H1 (cell line): ENCODE measurements around the gene MEP1B. TPM values are rescaled to one million over a fixed set of nuclear protein-coding genes. Genes with fewer than 3 reads are reported as not detected.

Experiments
- CTCF ChIA-PET: fragments of 300-600 bp; sonication (Branson Sonifier 250); formaldehyde crosslinking; loops from one replicate; lab custom pipeline; 2021; ENCODE audit not compliant: partially characterized antibody; lab: Charles Lee
- POLR2A ChIA-PET: fragments of 300-600 bp; sonication (Branson Sonifier 250); formaldehyde crosslinking; loops from one replicate; lab custom pipeline; 2021; ENCODE audit warnings: inconsistent platforms; ENCODE audit not compliant: partially characterized antibody; lab: Charles Lee
- DNase-seq, 2 experiments: peaks; one replicate each; pipeline versions ENCODE4 v3.0.0 to v3.0.0-alpha.2; 2010 to 2022; ENCODE audit warnings: low spot score in 2 of 2, low read depth in 1 of 2, mixed read lengths in 1 of 2
- FAIRE-seq: peaks from 2 replicates; lab custom pipeline; 2011; peaks lifted over from hg19 to GRCh38; lab: Jason Lieb, UNC
- H2AFZ ChIP-seq: 2 replicates; pipeline ENCODE4 v1.8.1; 2012; ENCODE audit warnings: low read length, inconsistent platforms
- H2AK5ac ChIP-seq: 2 replicates; pipeline ENCODE4 v1.6.1; 2013; ENCODE audit warnings: low read depth, low read length
- H2BK120ac ChIP-seq: replicated peaks from 2 replicates; pipeline ENCODE3; 2013; ENCODE audit warnings: low read depth, low read length, inconsistent platforms
- H2BK12ac ChIP-seq: 2 replicates; pipeline ENCODE4 v1.6.1; 2013; ENCODE audit warnings: low read depth, low read length
- H2BK15ac ChIP-seq: 2 replicates; pipeline ENCODE4 v1.6.1; 2013; ENCODE audit warnings: low read length
- H2BK20ac ChIP-seq: 2 replicates; pipeline ENCODE4 v1.6.1; 2013; ENCODE audit warnings: low read length
- H2BK5ac ChIP-seq: 2 replicates; pipeline ENCODE4 v1.6.1; 2013; ENCODE audit warnings: low read depth, low read length
- H3K14ac ChIP-seq: 2 replicates; pipeline ENCODE4 v1.6.1; 2013; ENCODE audit warnings: inconsistent platforms; ENCODE audit not compliant: insufficient read length
- H3K18ac ChIP-seq: 2 replicates; pipeline ENCODE4 v1.6.1; 2013; ENCODE audit warnings: low read length; ENCODE audit errors: extremely low read depth
- H3K23ac ChIP-seq: 2 replicates; pipeline ENCODE4 v1.6.1; 2013; ENCODE audit warnings: inconsistent platforms; ENCODE audit not compliant: insufficient read length
- H3K23me2 ChIP-seq: 2 replicates; pipeline ENCODE4 v1.6.1; 2013; ENCODE audit warnings: low read depth, low read length
- H3K27ac ChIP-seq: 2 replicates; pipeline ENCODE4 v1.6.1; 2011; ENCODE audit warnings: low read depth, low read length, inconsistent platforms
- H3K27me3 ChIP-seq, 4 experiments: replicated peaks in 1 of 4; 1 replicate in 1 of 4; 2 replicates in 3 of 4; pipeline versions ENCODE4 v1.6.1 to v1.8.1; 2011 to 2013; ENCODE audit warnings: low read length in 3 of 4, mild to moderate bottlenecking in 3 of 4, inconsistent platforms in 2 of 4, mixed read lengths in 2 of 4, moderate library complexity in 1 of 4; ENCODE audit not compliant: control insufficient read depth in 3 of 4, insufficient read depth in 3 of 4; ENCODE audit errors: extremely low read depth in 1 of 4
- H3K36me3 ChIP-seq, 4 experiments: 2 replicates each; pipeline versions ENCODE4 v1.6.1 to v1.8.1; 2011 to 2013; ENCODE audit warnings: mild to moderate bottlenecking in 4 of 4, low read length in 3 of 4, moderate library complexity in 2 of 4, control low read depth in 1 of 4, inconsistent platforms in 1 of 4; ENCODE audit not compliant: insufficient read depth in 4 of 4, control insufficient read depth in 2 of 4
- H3K4ac ChIP-seq: replicated peaks from 2 replicates; pipeline ENCODE3; 2013; ENCODE audit warnings: low read length, low read depth, mixed read lengths, inconsistent platforms; ENCODE audit not compliant: insufficient read length
- H3K4me1 ChIP-seq, 4 experiments: replicated peaks in 1 of 4; 1 replicate in 1 of 4; 2 replicates in 3 of 4; pipeline versions ENCODE4 v1.6.1 to v1.8.1; 2011 to 2013; ENCODE audit warnings: low read length in 3 of 4, inconsistent platforms in 2 of 4, mixed read lengths in 1 of 4; ENCODE audit not compliant: insufficient read depth in 4 of 4, control insufficient read depth in 3 of 4
- H3K4me2 ChIP-seq, 2 experiments: 2 replicates each; pipeline versions ENCODE4 v1.6.1 to v1.8.1; 2011 to 2013; ENCODE audit warnings: low read depth in 2 of 2, low read length in 2 of 2, control low read depth in 1 of 2, inconsistent platforms in 1 of 2, mild to moderate bottlenecking in 1 of 2; ENCODE audit not compliant: insufficient read depth in 1 of 2
- H3K4me3 ChIP-seq, 4 experiments: fragments of 200-600, 300-600 bp in 1 of 4; sonication (generic), shearing (Covaris generic), sonication (Bioruptor Twin) in 1 of 4; 2 replicates each; pipeline versions ENCODE4 v1.5.1 to v1.8.1; 2011 to 2016; ENCODE audit warnings: low read length in 4 of 4, low read depth in 3 of 4, control low read depth in 2 of 4, inconsistent platforms in 2 of 4, mild to moderate bottlenecking in 2 of 4, mixed read lengths in 1 of 4, moderate library complexity in 1 of 4; ENCODE audit not compliant: insufficient read depth in 2 of 4; ENCODE audit errors: extremely low read depth in 1 of 4
- H3K56ac ChIP-seq: replicated peaks from 2 replicates; pipeline ENCODE3; 2013; ENCODE audit warnings: low read depth, mild to moderate bottlenecking, mixed read lengths, low read length, inconsistent platforms; ENCODE audit not compliant: insufficient read length
- H3K79me1 ChIP-seq: 2 replicates; pipeline ENCODE4 v1.6.1; 2013; ENCODE audit warnings: low read depth, low read length, control low read depth
- H3K79me2 ChIP-seq, 2 experiments: 2 replicates each; pipeline versions ENCODE4 v1.6.1 to v1.8.1; 2012 to 2013; ENCODE audit warnings: low read length in 2 of 2, mild to moderate bottlenecking in 2 of 2, inconsistent platforms in 1 of 2; ENCODE audit not compliant: insufficient read depth in 2 of 2, control insufficient read depth in 1 of 2
- H3K9ac ChIP-seq, 4 experiments: replicated peaks in 1 of 4; 1 replicate in 1 of 4; 2 replicates in 3 of 4; pipeline versions ENCODE4 v1.6.1 to v1.8.1; 2011 to 2013; ENCODE audit warnings: low read depth in 3 of 4, low read length in 3 of 4, control low read depth in 2 of 4, mild to moderate bottlenecking in 2 of 4, moderate library complexity in 2 of 4, inconsistent platforms in 1 of 4; ENCODE audit errors: extremely low read depth in 1 of 4
- H3K9me3 ChIP-seq, 2 experiments: 2 replicates each; pipeline versions ENCODE4 v1.6.1 to v1.8.1; 2012 to 2013; ENCODE audit warnings: mild to moderate bottlenecking in 2 of 2, moderate library complexity in 2 of 2, control low read depth in 1 of 2, inconsistent platforms in 1 of 2, low read depth in 1 of 2, low read length in 1 of 2, mixed read lengths in 1 of 2; ENCODE audit not compliant: insufficient read depth in 2 of 2
- H4K20me1 ChIP-seq, 2 experiments: replicated peaks in 1 of 2; 2 replicates each; pipeline versions ENCODE3 to v1.8.1; 2011 to 2013; ENCODE audit warnings: inconsistent platforms in 2 of 2, low read length in 2 of 2, mild to moderate bottlenecking in 1 of 2; ENCODE audit not compliant: insufficient read depth in 2 of 2, control insufficient read depth in 1 of 2
- H4K5ac ChIP-seq: 2 replicates; pipeline ENCODE4 v1.6.1; 2013; ENCODE audit warnings: low read length, low read depth, mixed read lengths, inconsistent platforms; ENCODE audit not compliant: insufficient read length
- H4K8ac ChIP-seq: 2 replicates; pipeline ENCODE4 v1.8.0; 2013; ENCODE audit warnings: mild to moderate bottlenecking, moderate library complexity, low read length, inconsistent platforms; ENCODE audit not compliant: insufficient read depth; ENCODE audit errors: extremely low read depth
- H4K91ac ChIP-seq: replicated peaks from 2 replicates; pipeline ENCODE3; 2013; ENCODE audit warnings: low read length, mixed read lengths, inconsistent platforms; ENCODE audit not compliant: insufficient read length
- BCL11A ChIP-seq, 2 experiments: IDR thresholded peaks; one replicate each; pipeline ENCODE4 v1.6.1; 2011; ENCODE audit warnings: low read depth in 2 of 2, low read length in 2 of 2, mild to moderate bottlenecking in 2 of 2
- CTBP2 ChIP-seq: IDR thresholded peaks from 2 replicates; pipeline ENCODE4 v1.7.0; 2011; ENCODE audit warnings: borderline replicate concordance, mild to moderate bottlenecking, moderate library complexity, mixed read lengths, low read length; ENCODE audit not compliant: insufficient read depth, insufficient read length
- FOSL1 ChIP-seq: IDR thresholded peaks from 2 replicates; pipeline ENCODE4 v1.6.1; 2011; ENCODE audit warnings: mild to moderate bottlenecking, low read depth, low read length, moderate library complexity; ENCODE audit not compliant: insufficient read depth
- JUND ChIP-seq: IDR thresholded peaks from 2 replicates; pipeline ENCODE4 v1.6.1; 2011; ENCODE audit warnings: mild to moderate bottlenecking, improper control_type of control experiment, low read length
- KDM1A ChIP-seq: fragments of 200-600, 300-600 bp; sonication (generic); IDR thresholded peaks from 2 replicates; pipeline ENCODE4 v1.7.1; 2016; ENCODE audit warnings: mild to moderate bottlenecking, low read length, borderline replicate concordance
- RNF2 ChIP-seq: fragments of 200-900, 300-1000 bp; sonication (generic); IDR thresholded peaks from 2 replicates; pipeline ENCODE4 v1.7.1; 2016; ENCODE audit warnings: borderline replicate concordance, low read depth, mild to moderate bottlenecking, antibody characterized with exemption, low read length; ENCODE audit not compliant: poor library complexity, severe bottlenecking; ENCODE audit errors: missing control alignments
- SP4 ChIP-seq: IDR thresholded peaks from 2 replicates; pipeline ENCODE4 v1.6.1; 2012; ENCODE audit warnings: low read length, inconsistent platforms
- TBP ChIP-seq: IDR thresholded peaks from 2 replicates; pipeline ENCODE4 v1.6.1; 2011; ENCODE audit warnings: low read depth, low read length, improper control_type of control experiment
- TEAD4 ChIP-seq: IDR thresholded peaks from 2 replicates; pipeline ENCODE4 v1.6.1; 2012; ENCODE audit warnings: low read depth, low read length, inconsistent platforms, mixed read lengths
- WGBS, 2 experiments: shearing (Covaris generic) in 1 of 2; methylation state at CpG; one replicate each; pipeline versions ENCODE4 v1.1.6 to v1.1.7; 2013 to 2015; ENCODE audit warnings: low lambda C conversion rate in 2 of 2, mixed read lengths in 2 of 2, inconsistent platforms in 1 of 2, low coverage in 1 of 2, missing lambda C conversion rate in 1 of 2; ENCODE audit not compliant: insufficient replicate concordance in 2 of 2, insufficient coverage in 1 of 2, insufficient read length in 1 of 2; ENCODE audit errors: extremely low coverage in 1 of 2, missing lambda C conversion rate in 1 of 2; 5-methylcytosine and 5-hydroxymethylcytosine counted together
- polyA plus RNA-seq, 7 experiments: library from polyadenylated mRNA; depleted of rRNA in 3 of 7; stranded (reverse) in 5 of 7; unstranded in 2 of 7; fragments of >200 nt in 5 of 7; fragments of 200-250 nt in 2 of 7; gene quantifications; 1 replicate in 5 of 7; 2 replicates in 1 of 7; 4 replicates in 1 of 7; pipeline versions ENCODE4 v1.2.1 to v1.2.3, GENCODE V29; 2011 to 2013; ENCODE audit warnings: missing spikeins in 2 of 7, mixed read lengths in 2 of 7
- total RNA-seq: library from RNA; stranded (reverse); fragmentation: NEBNext Ultra II Directional; extraction: Animal tissue kit (Norgen Biotek cat#: 25700); gene quantifications from 2 replicates; pipeline ENCODE4 v1.2.1, GENCODE V29; 2021
- TF ChIP-seq, protein P1 (sequence below): IDR thresholded peaks from 2 replicates; pipeline ENCODE4 v1.6.1; 2012; ENCODE audit warnings: inconsistent platforms

The MEP1B gene
- total and polyA plus RNA-seq, 2 of the 8 experiments (the other 6 are each of a cell fraction or from before 2014, with no cell fraction given): not detected

DNA sequence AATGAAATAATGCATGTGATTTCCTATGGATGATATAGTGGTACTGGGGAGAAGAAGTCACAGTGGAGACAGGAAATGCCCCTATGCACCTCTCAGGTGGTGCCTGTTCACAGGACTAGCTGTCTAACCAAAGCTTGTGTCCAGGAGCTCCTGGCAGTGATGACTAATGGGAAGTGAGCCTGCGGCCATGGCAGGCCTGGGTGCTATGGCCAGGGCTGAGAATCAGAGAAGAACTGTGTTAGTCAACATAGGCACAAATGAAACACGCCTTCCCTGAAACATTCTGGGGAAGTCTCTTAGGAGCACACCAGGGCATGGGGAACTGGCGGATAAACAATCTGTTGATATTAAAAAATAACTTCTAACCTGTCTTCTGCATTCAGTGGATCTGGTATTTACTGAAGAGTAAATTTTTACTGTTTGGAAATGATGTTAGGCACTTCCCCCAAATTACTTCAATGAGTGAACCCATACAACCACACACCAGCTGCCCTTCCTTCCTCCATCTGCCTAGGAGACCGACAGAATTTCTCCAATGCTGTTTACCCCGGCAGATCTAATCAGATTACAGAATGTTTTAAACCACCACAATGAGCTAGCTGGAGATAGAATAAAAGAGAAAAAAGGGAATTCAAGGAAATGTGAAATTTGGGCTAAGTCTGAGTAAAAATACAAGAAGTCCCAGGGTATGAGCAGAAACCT, 67.4 kb downstream of the MEP1B start:
- no peak overlapping the region for H3K23ac ChIP-seq
- no peak overlapping the region for H3K9ac ChIP-seq
- no peak for DNase-seq
- H3K79me1 ChIP-seq: no peaks in the 10 kb centered on the region
- CTCF ChIA-PET: interaction anchor here (0.8 to 4.1 kb wide), 6 partner anchors 12 to 295 kb away, joined by 3 to 19 read pairs (median 4); no protein-coding TSS in a partner anchor
- no peaks in the 10 kb centered on the region for H3K79me2 ChIP-seq
- H3K4me3 ChIP-seq: no peak overlapping the region
- no peak overlapping the region for H4K91ac ChIP-seq
- no peak overlapping the region for H2BK15ac ChIP-seq
- H3K56ac ChIP-seq: no peak overlapping the region
- no peak overlapping the region for H3K18ac ChIP-seq
- H3K36me3 ChIP-seq: no peaks in the 10 kb centered on the region
- no peaks in the 10 kb centered on the region for H4K20me1 ChIP-seq
- no peak overlapping the region for H2AK5ac ChIP-seq
- no peak overlapping the region for H3K14ac ChIP-seq
- FAIRE-seq: no peak
- H2BK20ac ChIP-seq: no peak overlapping the region
- no peak overlapping the region for H2BK12ac ChIP-seq
- H3K9me3 ChIP-seq: no peaks in the 10 kb centered on the region
- no peaks in the 10 kb centered on the region; a peak in 1 of 7 replicates for H3K27me3 ChIP-seq
- no peak overlapping the region for H3K27ac ChIP-seq
- 94% methylated on average over 5 of the region's 5 CpGs; no CpG with 5 or more reads in 1 of the 2 experiments for WGBS, 2 experiments
- no peak overlapping the region for H3K4ac ChIP-seq
- peaks cover 0 to under 1% (median 0%) of the 10 kb centered on the region in 4 experiments; a peak in 2 of 7 replicates for H3K4me1 ChIP-seq
- H2BK5ac ChIP-seq: no peak overlapping the region
- H3K4me2 ChIP-seq: no peak overlapping the region
- no peak overlapping the region for H4K8ac ChIP-seq
- no peaks in the 10 kb centered on the region for H3K23me2 ChIP-seq
- H4K5ac ChIP-seq: no peak overlapping the region
- H2BK120ac ChIP-seq: no peak overlapping the region
- POLR2A ChIA-PET: no interaction called here
- H2AFZ ChIP-seq: no peak overlapping the region
- no peak for TF ChIP-seq CTBP2
- no peak for TF ChIP-seq TBP
- no peak for TF ChIP-seq FOSL1
- TF ChIP-seq RNF2: no peak
- TF ChIP-seq TEAD4: no peak
- no peak for TF ChIP-seq JUND
- TF ChIP-seq, protein P1, sequence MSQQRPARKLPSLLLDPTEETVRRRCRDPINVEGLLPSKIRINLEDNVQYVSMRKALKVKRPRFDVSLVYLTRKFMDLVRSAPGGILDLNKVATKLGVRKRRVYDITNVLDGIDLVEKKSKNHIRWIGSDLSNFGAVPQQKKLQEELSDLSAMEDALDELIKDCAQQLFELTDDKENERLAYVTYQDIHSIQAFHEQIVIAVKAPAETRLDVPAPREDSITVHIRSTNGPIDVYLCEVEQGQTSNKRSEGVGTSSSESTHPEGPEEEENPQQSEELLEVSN: no peak
- no peak for TF ChIP-seq SP4
- TF ChIP-seq KDM1A: no peak
- no peak for TF ChIP-seq BCL11A (IDR thresholded peaks at IDR 0.05; ENCODE audit: low read depth in 2 of 2, low read length in 2 of 2)
